Hepatocyte (in vitro differentiated cells): Measurements from ENCODE around the gene APOBEC3F. TPM values are rescaled to one million over a fixed set of nuclear protein-coding genes. Genes with fewer than 3 reads are reported as not detected.
"Not testable (repeated sequence)": the region's sequence is repeated elsewhere in the genome, so short reads cannot be mapped to it uniquely, and the experiment has no call there.

Experiments
- DNase-seq: peaks from one replicate; pipeline ENCODE4 v3.0.0-alpha.2; 2016; ENCODE audit warnings: low spot score
- H2AFZ ChIP-seq: fragments of 200-600 bp; sonication (generic); 2 replicates; pipeline ENCODE4 v1.6.0; 2016; ENCODE audit warnings: antibody characterized with exemption, mild to moderate bottlenecking
- H3K27ac ChIP-seq: fragments of 200-600 bp; sonication (generic); 2 replicates; pipeline ENCODE4 v1.5.1; 2016; ENCODE audit warnings: mild to moderate bottlenecking
- H3K27me3 ChIP-seq: fragments of 200-600 bp; sonication (generic); 2 replicates; pipeline ENCODE4 v1.6.1; 2016
- H3K36me3 ChIP-seq: fragments of 200-600 bp; sonication (generic); replicated peaks from 2 replicates; pipeline ENCODE4 v1.5.1; 2016; ENCODE audit warnings: low read depth; ENCODE audit not compliant: insufficient read depth
- H3K4me1 ChIP-seq: fragments of 200-600 bp; sonication (generic); 2 replicates; pipeline ENCODE4 v1.5.1; 2016; ENCODE audit warnings: mild to moderate bottlenecking, moderate library complexity; ENCODE audit not compliant: insufficient read depth
- H3K4me2 ChIP-seq: fragments of 200-600 bp; sonication (generic); 2 replicates; pipeline ENCODE4 v1.6.0; 2016
- H3K4me3 ChIP-seq: fragments of 200-600 bp; sonication (generic); 2 replicates; pipeline ENCODE4 v1.5.1; 2016; ENCODE audit warnings: mild to moderate bottlenecking
- H3K79me2 ChIP-seq: fragments of 200-600 bp; sonication (generic); 2 replicates; pipeline ENCODE4 v1.6.0; 2017; ENCODE audit warnings: mild to moderate bottlenecking
- H3K9me2 ChIP-seq: fragments of 200-600 bp; sonication (generic); replicated peaks from 2 replicates; pipeline ENCODE4 v1.6.0; 2017; ENCODE audit warnings: mild to moderate bottlenecking; ENCODE audit not compliant: insufficient read depth
- H3K9me3 ChIP-seq: fragments of 200-600 bp; sonication (generic); 2 replicates; pipeline ENCODE4 v1.5.1; 2016; ENCODE audit warnings: low read depth, mild to moderate bottlenecking
- H4K20me1 ChIP-seq: fragments of 200-600 bp; sonication (generic); 2 replicates; pipeline ENCODE4 v1.6.0; 2016; ENCODE audit warnings: mild to moderate bottlenecking; ENCODE audit not compliant: insufficient read depth, poor library complexity, severe bottlenecking
- EZH2 ChIP-seq: fragments of 200-600 bp; sonication (generic); IDR thresholded peaks from 2 replicates; pipeline ENCODE4 v1.6.1; 2016; ENCODE audit warnings: antibody characterized with exemption, mild to moderate bottlenecking, borderline replicate concordance
- EZH2phosphoT487 ChIP-seq: fragments of 200-600 bp; sonication (generic); IDR thresholded peaks from one replicate; pipeline ENCODE4 v1.6.1; 2018; ENCODE audit warnings: antibody characterized with exemption, mild to moderate bottlenecking, low read depth, moderate library complexity; ENCODE audit not compliant: unreplicated experiment, severe bottlenecking
- WGBS: methylation state at CpG from one replicate; pipeline ENCODE4 v1.1.6; 2016; ENCODE audit warnings: low lambda C conversion rate; ENCODE audit errors: missing lambda C conversion rate; 5-methylcytosine and 5-hydroxymethylcytosine counted together
- polyA plus RNA-seq: library from polyadenylated mRNA; unstranded; fragments of >200 nt; fragmentation: Nextera tagmentation; extraction: Ambion mirVana; gene quantifications from 2 replicates; pipeline ENCODE4 v1.2.1, GENCODE V29; 2016
- total RNA-seq: library from RNA; depleted of rRNA; stranded (reverse); fragments of >200 nt; gene quantifications from 2 replicates; pipeline ENCODE4 v1.2.3, GENCODE V29; 2014
- TF ChIP-seq, protein P1 (sequence below): fragments of 200-600 bp; sonication (generic); IDR thresholded peaks from 2 replicates; pipeline ENCODE4 v1.5.1; 2016; ENCODE audit warnings: antibody characterized with exemption, mild to moderate bottlenecking; ENCODE audit not compliant: poor library complexity

APOBEC3F gene
- total and polyA plus RNA-seq, 2 experiments from 2014 or later: 1.2 to 8.8 TPM

- no peak for DNase-seq
- WGBS: 90% methylated on average over 11 of the region's 11 CpGs
- H2AFZ ChIP-seq: no peak overlapping the region
Measured at GRCh38 chr22:39055658-39056057, 15.0 kb downstream of the APOBEC3F start.

DNA sequence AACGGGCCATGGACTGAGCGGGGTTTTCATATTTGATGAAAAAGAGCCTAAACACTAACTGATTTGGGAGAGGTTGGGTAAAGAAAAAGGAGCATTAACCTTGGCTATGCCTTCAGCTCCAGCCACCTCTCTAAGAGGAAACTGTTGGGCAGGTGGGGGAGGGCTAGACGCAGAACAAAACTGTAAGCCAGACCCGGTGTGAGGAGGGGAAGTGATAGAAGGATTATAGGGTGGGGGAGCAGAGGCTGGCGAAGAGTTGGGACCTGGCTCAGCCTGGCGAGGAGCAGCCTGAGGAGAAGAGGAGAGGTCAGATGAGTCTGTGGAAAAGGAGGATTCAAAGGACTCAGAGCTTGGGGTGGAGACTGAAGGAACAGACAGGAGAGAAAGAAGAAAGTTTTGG is 20.6 kb downstream of the APOBEC3F start:
- H3K27ac ChIP-seq, H3K4me2 ChIP-seq, H4K20me1 ChIP-seq, H2AFZ ChIP-seq, H3K4me1 ChIP-seq, H3K36me3 ChIP-seq, H3K9me2 ChIP-seq, H3K9me3 ChIP-seq, H3K79me2 ChIP-seq, H3K4me3 ChIP-seq, H3K27me3 ChIP-seq, DNase-seq: not testable (repeated sequence)
- WGBS: 56% methylated on average over 6 of the region's 6 CpGs

More at GRCh38 chr22:39055658-39056057, 15.0 kb downstream of the APOBEC3F start:
- no peaks in the 10 kb centered on the region for H3K79me2 ChIP-seq
- H4K20me1 ChIP-seq: no peaks in the 10 kb centered on the region
- no peak overlapping the region for H3K4me3 ChIP-seq
- H3K9me2 ChIP-seq: no peaks in the 10 kb centered on the region
- H3K4me1 ChIP-seq: no peaks in the 10 kb centered on the region
- TF ChIP-seq, protein P1, sequence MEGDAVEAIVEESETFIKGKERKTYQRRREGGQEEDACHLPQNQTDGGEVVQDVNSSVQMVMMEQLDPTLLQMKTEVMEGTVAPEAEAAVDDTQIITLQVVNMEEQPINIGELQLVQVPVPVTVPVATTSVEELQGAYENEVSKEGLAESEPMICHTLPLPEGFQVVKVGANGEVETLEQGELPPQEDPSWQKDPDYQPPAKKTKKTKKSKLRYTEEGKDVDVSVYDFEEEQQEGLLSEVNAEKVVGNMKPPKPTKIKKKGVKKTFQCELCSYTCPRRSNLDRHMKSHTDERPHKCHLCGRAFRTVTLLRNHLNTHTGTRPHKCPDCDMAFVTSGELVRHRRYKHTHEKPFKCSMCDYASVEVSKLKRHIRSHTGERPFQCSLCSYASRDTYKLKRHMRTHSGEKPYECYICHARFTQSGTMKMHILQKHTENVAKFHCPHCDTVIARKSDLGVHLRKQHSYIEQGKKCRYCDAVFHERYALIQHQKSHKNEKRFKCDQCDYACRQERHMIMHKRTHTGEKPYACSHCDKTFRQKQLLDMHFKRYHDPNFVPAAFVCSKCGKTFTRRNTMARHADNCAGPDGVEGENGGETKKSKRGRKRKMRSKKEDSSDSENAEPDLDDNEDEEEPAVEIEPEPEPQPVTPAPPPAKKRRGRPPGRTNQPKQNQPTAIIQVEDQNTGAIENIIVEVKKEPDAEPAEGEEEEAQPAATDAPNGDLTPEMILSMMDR: no peak
- TF ChIP-seq EZH2phosphoT487: no peak
- TF ChIP-seq EZH2: no peak
- no peaks in the 10 kb centered on the region for H3K9me3 ChIP-seq
- H3K36me3 ChIP-seq: no peaks in the 10 kb centered on the region
- H3K4me2 ChIP-seq: no peak overlapping the region
- no peak overlapping the region for H3K27ac ChIP-seq
- no peaks in the 10 kb centered on the region for H3K27me3 ChIP-seq

DNA sequence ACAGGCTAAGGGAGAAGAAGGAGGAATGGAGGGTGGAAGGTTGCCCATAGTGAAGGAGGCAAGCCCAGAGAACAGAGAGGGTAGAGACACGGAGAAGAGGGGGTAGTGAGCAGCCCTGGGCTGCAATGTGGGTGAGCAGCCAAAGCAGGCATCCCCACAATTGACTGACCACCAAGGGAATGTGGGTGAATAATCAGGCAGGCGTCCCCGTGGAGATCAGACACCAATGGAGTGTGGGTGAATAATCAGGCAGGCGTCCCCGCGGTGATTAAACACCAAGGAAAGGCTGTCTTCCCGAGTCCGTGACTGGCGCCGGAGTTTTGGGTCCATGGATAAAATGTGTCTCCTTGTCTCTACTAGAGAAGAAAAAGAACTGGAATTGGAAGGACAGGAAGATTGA is 21.3 kb downstream of the APOBEC3F start:
- not testable (repeated sequence) for H2AFZ ChIP-seq, H4K20me1 ChIP-seq, H3K4me1 ChIP-seq, H3K79me2 ChIP-seq, H3K36me3 ChIP-seq, H3K27me3 ChIP-seq, DNase-seq, H3K4me2 ChIP-seq, H3K9me2 ChIP-seq, H3K9me3 ChIP-seq, H3K4me3 ChIP-seq, H3K27ac ChIP-seq
- WGBS: 87% methylated on average over 10 of the region's 10 CpGs

DNA sequence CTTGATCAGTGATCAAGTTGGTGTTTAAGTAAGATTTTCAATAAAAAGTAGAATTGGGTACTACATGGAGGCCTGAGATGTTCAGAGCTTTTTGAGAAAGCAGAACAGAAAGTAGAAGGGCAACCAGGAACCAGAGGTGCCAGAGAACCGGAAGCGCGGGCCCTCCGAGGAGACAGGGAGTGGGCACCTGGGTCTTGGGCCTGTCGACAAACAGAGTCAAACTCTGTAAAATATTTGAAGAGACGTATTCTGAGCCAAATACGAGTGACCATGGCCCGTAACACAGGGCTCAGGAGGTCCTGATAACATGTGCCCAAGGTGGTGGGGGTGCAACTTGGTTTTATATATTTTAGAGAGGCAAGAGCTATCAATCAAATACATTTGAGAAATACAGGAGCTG is 23.2 kb downstream of the APOBEC3F start:
- not testable (repeated sequence) for H3K9me3 ChIP-seq, H3K27me3 ChIP-seq, H3K4me2 ChIP-seq, H3K9me2 ChIP-seq, H3K4me3 ChIP-seq, H4K20me1 ChIP-seq, H3K79me2 ChIP-seq, H3K27ac ChIP-seq, H2AFZ ChIP-seq, DNase-seq, H3K36me3 ChIP-seq, H3K4me1 ChIP-seq
- WGBS: 96% methylated on average over 8 of the region's 8 CpGs

DNA sequence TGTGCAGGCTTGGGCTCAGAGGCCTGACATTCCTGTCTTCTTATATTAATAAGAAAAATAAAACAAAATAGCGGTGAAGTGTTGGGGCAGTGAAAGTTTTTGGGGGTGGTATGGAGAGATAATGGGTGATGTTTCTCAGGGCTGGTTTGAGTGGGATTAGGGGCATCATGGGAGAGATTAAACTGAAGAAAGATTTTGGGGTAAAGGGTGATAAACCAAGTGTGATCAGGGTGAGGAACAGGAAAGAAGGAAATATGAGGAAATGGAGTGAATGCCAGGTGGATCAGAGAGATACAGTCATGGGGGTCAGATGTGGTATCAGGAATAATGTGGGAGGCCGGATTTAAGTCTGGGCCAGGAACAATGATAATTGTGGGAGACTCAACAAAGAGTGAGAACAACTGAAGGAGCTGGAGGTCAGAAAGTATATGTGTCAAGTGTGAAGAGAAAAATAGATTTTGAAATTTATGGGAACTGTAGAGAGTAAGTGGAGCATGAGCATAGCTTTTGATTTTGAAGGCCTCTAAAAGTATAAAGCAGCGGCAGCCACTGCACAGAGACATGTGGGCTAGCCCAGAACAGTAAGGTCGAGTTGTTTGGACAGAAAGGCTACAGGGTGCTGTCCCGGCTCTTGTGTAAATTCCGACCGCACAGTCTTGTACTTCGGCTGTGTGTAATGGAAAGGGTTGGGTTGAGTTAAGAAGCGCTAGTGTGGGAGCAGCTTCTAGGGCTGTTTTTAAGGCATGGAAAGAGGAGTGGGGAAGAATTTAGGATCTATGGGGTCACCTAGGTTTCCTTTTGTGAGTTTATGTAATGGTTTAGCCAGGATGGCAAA is 26.0 kb downstream of the APOBEC3F start:
- H3K4me2 ChIP-seq, H3K27me3 ChIP-seq, DNase-seq, H3K4me1 ChIP-seq, H3K36me3 ChIP-seq, H3K27ac ChIP-seq, H3K4me3 ChIP-seq, H4K20me1 ChIP-seq, H2AFZ ChIP-seq, H3K9me3 ChIP-seq, H3K9me2 ChIP-seq, H3K79me2 ChIP-seq: not testable (repeated sequence)
- WGBS: 80% methylated on average over 9 of the region's 9 CpGs
